GM18502 (cell line): ENCODE results near the gene HORMAD1.
A peak's percentile ranks its signal among the peaks of the same experiment; 100 is the strongest.
"Not testable (repeated sequence)": the region's sequence is repeated elsewhere in the genome, so short reads cannot be mapped to it uniquely, and the experiment has no call there.

Experiments used
- ATAC-seq: cut with Tn5 transposase; IDR thresholded peaks from one replicate; pipeline ENCODE4 v1.9.1; 2021; ENCODE audit warnings: mild to moderate bottlenecking; ENCODE audit not compliant: unreplicated experiment, poor library complexity

HORMAD1 gene

DNA sequence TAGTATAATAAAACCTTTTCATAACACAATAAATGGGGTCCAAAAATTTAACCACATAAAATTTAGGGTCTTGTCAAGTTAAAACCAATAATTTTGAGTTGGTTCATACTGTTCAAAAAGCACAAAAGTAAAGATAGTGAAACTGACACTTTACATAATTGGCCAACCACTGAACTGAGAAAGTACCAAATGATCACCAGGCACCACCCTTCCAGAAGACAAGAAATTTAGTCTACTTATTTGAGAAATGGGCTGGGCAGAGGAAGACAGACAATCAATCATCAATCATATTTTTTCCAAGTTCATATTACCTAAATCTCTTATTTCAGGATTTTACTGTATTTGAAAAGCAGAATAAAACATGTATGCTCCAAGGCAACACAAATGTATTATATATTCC lies 17.3 kb downstream of the HORMAD1 start:
- ATAC-seq = no peak

GRCh38 chr1:150696995-150697927 lies 23.4 kb downstream of the HORMAD1 start, which contains the start of gene GOLPH3L:
GOLPH3L (minus strand) TSS chr1:150697154; CDS start chr1:150694838, 2,316 bp downstream.
- peak; percentile 98 for ATAC-seq

DNA sequence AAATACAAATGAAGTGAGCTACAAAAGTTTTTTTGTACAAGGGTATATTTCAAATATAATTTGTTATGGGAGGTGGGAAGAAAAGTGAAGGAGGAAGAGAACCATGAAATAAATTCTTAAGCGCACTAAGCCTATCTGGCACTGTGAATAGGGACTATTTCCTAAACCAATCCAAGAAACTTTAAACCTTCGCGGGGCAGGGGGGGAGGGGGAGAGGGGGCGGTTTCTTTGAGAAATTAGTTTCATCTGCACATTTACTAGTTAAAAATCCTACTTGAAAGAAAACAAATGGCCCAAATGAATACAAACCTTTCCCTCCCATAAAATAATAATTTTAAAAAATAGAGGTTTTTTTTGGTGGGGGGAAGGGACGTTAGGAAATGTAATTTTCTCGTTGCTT lies 24.1 kb downstream of the HORMAD1 start:
- ATAC-seq = no peak

- ATAC-seq = no peak
These were observed 24.5 kb downstream of the HORMAD1 start for GRCh38 chr1:150696162-150696561.

- no peak for ATAC-seq
These were observed 25.1 kb downstream of the HORMAD1 start for GRCh38 chr1:150695561-150695960.

DNA sequence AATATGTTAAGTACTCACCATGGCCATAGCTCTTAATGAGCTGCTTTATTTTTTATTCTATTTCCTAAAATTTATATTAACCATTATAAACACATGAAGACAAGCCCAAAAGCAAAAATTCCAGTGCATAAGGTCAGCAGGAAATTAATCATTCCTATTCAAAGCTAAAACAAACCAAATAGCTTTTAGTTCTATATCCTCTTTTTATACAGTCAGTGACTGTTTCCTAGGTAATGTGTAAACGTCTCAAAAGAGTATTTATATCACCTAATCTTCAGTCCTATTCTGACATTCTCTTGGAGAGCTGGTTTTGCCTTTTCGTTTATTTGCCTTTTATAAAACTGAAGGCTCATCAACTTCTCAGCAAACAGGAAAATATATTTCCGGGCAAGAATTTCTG lies 28.0 kb downstream of the HORMAD1 start:
- no peak for ATAC-seq

GRCh38 chr1:150688763-150689162 lies 31.9 kb downstream of the HORMAD1 start:
- ATAC-seq = no peak

DNA sequence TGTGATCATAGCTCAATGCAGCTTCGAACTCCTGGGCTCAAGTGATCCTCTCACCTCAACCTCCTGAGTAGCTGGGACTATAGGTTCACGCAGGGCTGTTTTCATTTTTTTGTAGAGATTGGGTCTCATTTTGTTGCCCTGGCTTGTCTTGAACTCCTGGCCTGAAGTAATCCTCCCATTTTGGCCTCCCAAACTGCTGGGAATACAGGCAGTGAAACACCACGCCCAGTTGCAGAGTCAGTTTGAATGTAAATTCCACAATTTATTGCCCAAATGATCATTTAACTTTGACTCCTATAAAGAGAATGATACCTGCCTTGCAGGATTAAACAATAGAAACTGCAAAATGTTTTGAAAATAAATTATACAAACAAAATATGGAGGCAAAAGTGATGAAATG lies 34.4 kb downstream of the HORMAD1 start:
- no peak for ATAC-seq

DNA sequence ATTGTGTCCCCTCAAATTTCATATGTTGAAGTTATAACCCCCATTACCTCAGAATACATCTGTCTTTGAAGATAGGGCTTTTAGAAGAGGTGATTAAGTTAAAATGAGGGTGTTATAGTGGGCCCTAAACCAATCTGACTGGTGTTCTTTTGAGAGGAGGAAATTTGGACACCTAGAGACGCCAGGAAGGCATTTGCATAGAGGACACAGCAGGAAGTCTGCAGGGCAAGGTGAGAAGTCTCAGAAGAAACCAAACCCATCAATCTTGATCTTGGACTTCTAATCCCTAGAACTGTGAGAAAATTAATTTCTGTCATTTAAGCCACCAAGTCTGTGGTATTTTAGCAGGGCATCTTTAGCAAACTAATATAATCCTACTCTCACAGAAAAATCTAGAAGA lies 36.8 kb downstream of the HORMAD1 start:
- ATAC-seq = no peak

DNA sequence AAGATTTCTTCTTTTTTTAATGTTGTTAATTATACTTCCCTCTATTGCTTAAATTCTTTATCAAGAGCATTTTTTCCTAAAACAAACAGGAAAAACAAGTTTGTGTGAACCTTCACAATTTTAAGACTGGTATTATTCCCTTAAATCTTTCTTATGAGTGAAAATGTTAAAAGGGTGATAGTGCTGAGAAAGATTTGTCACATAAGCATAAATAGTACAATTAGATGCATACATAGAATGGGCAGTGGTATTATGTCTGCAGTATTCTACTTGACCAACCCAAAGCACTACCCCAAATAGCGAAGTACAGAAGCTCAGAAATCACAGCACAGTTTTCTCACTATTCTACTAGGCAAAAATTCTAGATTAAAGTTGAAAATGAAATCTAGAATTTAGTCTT lies 41.7 kb downstream of the HORMAD1 start:
- ATAC-seq = no peak

GRCh38 chr1:150674881-150675280 lies 45.8 kb downstream of the HORMAD1 start:
- ATAC-seq = no peak

DNA sequence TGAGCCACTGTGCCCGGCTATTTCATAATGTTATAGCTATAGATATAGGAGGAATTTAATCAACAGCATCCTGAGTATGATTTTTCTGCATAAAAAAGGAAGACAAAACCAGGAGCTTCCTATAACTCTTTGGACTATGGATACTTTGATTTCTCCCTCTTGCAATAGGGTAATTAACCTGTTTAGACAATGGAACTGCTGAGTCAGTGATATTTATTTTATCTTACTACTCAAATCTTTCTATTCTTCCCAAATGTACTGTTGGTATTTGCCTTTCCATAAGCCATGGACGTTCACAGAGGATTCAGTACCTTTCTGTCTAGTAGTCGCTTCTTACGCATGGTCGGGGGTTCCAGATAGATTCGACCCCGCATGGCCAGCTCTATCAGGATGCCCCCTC lies 57.4 kb downstream of the HORMAD1 start:
- no peak for ATAC-seq

DNA sequence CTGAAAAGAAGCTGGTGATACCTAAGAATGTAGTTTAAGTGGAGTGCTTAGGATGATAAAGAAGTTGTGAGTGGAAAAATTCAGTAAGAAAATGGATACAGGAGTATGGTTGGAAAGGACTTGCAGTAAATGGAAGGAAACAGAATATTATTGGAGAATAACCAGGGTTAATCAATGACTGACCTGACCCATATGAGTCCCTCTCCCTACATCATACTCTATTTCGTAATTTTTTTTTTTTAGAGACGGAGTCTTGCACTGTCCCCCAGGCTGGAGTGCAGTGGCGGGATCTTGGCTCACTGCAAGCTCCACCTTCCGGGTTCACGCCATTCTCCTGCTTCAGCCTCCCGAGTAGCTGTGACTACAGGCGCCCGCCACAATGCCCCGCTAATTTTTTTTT lies 57.9 kb downstream of the HORMAD1 start:
- no peak for ATAC-seq

DNA sequence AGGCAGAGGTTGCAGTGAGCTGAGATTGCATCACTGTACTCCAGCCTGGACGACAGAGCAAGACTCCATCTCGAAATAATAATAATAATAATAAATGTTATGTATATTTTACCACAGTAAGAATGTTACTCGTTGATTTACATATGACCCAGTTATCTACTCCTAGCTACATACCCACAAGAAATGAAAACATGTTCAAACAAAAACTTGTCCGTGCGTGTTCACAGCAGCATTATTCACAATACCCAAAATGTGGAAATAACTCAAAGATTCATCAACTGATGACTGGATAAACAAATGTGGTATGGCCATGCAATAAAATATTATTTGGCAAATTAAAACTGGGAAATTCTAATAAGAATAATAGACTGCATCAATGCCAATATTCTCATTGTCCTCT lies 59.5 kb downstream of the HORMAD1 start:
- ATAC-seq = no peak

- no peak for ATAC-seq
These were observed 60.1 kb downstream of the HORMAD1 start for GRCh38 chr1:150660584-150660983.

DNA sequence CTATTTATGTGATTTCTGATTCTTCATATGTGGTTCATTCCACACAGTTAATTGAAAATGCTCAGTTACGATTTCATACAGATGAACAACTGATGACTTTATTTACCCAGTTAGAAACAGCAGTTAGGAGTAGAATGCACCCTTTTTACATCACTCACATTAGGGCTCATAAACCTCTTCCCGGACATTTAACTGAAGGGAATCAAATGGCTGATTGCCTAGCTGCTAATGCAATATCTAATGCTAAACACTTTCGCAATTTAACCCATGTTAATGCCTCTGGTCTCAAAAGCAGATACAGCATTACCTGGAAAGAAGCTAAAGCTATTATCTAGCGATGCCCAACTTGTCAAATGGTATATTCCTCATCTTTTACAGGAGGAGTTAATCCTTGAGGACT lies 63.6 kb downstream of the HORMAD1 start:
- not testable (repeated sequence) for ATAC-seq

GRCh38 chr1:150654635-150655034 lies 66.1 kb downstream of the HORMAD1 start:
- not testable (repeated sequence) for ATAC-seq

DNA sequence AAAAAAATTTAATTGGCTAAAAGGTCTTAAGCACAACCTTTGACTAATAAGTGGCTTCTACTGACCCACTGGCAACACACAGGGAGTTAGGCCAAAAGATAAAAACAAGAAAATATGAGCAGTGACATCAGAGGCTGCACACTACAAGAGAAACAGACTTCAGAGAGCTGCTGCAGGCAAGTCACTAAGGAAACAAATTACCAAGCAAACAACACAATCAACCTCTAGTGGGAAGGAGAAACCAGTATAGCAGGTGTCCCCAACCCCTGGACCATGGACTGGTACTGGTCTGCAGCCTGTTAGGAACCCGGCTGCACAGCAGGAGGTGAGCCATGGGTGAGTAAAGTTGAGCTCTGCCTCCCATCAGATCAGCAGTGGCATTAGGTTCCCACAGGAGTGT lies 70.5 kb downstream of the HORMAD1 start:
- no peak for ATAC-seq

- ATAC-seq = no peak
These were observed 71.1 kb downstream of the HORMAD1 start for GRCh38 chr1:150649441-150650075.
